T-helper 2 cell treated with Interferon-gamma antibody and Interleukin-4, amounts not matched to agents 5 μg/mL and 100 μg/mL, for 36 hours (primary cell): ENCODE measurements around the gene POLR1B.

ENCODE experiments used
- DNase-seq: peaks from one replicate; pipeline ENCODE4 v3.0.0; 2021; ENCODE audit warnings: low spot score
- H3K27ac Mint-ChIP-seq: one replicate; pipeline ENCODE4 v1.8.0; 2021; ENCODE audit warnings: mild to moderate bottlenecking, mixed read lengths
- H3K27me3 Mint-ChIP-seq: one replicate; pipeline ENCODE4 v1.8.0; 2021; ENCODE audit warnings: low read depth, mixed read lengths
- H3K36me3 Mint-ChIP-seq: one replicate; pipeline ENCODE4 v1.8.0; 2021; ENCODE audit warnings: low read depth, mixed read lengths
- H3K4me1 Mint-ChIP-seq: one replicate; pipeline ENCODE4 v1.8.0; 2021; ENCODE audit warnings: low read depth, mixed read lengths
- H3K4me3 Mint-ChIP-seq: one replicate; pipeline ENCODE4 v1.8.0; 2022; ENCODE audit warnings: mild to moderate bottlenecking, moderate library complexity, mixed read lengths
- H3K9me3 Mint-ChIP-seq: one replicate; pipeline ENCODE4 v1.8.0; 2021; ENCODE audit warnings: mixed read lengths

Gene POLR1B

DNA sequence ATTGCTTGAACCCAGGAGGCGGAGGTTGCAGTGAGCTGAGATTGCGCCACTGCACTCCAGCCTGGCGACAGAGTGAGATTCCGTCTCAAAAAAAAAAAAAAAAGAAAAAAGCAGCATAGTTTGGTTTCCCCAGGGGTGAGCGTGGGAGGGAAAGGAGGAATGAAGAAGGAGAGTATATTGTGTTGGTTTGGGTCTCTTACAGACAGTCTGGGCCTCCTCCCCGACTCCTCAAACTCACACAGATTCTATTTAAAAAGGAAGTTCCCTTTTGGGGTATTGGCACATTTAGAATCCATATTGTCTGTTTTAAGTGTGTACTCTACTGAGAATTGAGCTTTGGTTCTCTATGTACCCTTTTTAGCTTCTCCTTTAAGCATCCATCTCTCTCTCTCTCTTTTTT is 76.1 kb downstream of the POLR1B start:
- no peaks in the 10 kb centered on the region for H3K36me3 Mint-ChIP-seq
- no peaks in the 10 kb centered on the region for H3K9me3 Mint-ChIP-seq
- H3K4me1 Mint-ChIP-seq, result peaks cover 15% of the 10 kb centered on the region
- H3K27ac Mint-ChIP-seq, result no peak overlapping the region
- peaks cover 4% of the 10 kb centered on the region for H3K27me3 Mint-ChIP-seq
- H3K4me3 Mint-ChIP-seq, result no peak overlapping the region
- DNase-seq, result no peak

DNA sequence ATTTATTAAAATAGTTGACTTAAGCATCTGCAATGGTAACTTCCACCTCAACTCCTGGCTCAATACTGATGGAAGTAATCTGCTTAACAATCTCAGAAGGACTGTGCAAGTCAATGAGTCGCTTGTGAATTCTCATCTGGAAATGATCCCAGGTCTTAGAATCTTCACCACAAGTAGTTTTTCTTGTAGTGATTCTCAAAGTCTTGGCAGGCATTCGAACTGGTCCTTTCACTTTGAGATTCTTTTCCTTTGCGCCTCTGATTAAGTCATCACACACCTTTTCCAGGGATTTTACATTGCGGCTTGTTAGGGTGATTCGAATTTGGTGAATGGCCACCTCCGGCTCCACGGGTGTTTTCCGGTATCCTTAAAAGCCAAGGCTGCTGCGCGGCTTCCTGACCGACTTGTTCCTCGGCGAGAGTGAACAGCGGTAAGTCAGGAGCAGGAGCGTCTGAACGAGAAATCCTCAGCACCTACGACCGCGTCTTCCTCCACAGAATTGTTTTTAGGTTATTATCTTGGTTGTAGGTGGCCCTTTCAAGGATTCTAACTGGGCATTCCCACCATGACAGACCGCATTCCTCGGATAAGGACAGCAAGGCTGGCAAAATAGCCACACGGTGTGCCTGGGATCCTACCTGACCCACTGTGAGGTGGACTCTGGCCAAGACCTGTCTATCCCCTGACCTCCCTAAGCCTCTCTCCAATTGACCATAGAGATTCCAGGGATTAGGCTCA is 79.7 kb downstream of the POLR1B start:
- Mint-ChIP-seq H3K4me1 (peaks cover 41% of the 10 kb centered on the region), H3K4me3 (no peak overlapping the region), H3K9me3 (no peaks in the 10 kb centered on the region), H3K36me3 (no peaks in the 10 kb centered on the region), H3K27me3 (no peaks in the 10 kb centered on the region), H3K27ac (no peak overlapping the region)
- DNase-seq, result no peak

DNA sequence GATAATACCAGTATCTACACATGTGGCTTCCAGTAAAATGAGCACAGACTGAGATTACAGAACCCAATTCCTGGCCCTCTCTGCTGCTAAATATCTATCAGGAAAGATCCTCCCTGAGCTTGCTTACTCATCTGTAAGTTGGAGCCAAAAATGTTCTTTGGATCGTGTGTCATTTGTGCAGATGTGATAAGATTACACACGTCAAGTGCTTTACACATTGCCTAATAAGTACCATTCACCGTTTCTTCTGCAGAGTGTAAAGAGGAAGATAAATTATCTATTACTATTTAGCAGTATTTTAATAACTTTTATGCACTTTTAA is 80.2 kb downstream of the POLR1B start:
- H3K4me1 Mint-ChIP-seq, result peaks cover 46% of the 10 kb centered on the region
- no peaks in the 10 kb centered on the region for H3K36me3 Mint-ChIP-seq
- no peaks in the 10 kb centered on the region for H3K9me3 Mint-ChIP-seq
- H3K4me3 Mint-ChIP-seq, result no peak overlapping the region
- no peak overlapping the region for H3K27ac Mint-ChIP-seq
- no peaks in the 10 kb centered on the region for H3K27me3 Mint-ChIP-seq
- no peak for DNase-seq

DNA sequence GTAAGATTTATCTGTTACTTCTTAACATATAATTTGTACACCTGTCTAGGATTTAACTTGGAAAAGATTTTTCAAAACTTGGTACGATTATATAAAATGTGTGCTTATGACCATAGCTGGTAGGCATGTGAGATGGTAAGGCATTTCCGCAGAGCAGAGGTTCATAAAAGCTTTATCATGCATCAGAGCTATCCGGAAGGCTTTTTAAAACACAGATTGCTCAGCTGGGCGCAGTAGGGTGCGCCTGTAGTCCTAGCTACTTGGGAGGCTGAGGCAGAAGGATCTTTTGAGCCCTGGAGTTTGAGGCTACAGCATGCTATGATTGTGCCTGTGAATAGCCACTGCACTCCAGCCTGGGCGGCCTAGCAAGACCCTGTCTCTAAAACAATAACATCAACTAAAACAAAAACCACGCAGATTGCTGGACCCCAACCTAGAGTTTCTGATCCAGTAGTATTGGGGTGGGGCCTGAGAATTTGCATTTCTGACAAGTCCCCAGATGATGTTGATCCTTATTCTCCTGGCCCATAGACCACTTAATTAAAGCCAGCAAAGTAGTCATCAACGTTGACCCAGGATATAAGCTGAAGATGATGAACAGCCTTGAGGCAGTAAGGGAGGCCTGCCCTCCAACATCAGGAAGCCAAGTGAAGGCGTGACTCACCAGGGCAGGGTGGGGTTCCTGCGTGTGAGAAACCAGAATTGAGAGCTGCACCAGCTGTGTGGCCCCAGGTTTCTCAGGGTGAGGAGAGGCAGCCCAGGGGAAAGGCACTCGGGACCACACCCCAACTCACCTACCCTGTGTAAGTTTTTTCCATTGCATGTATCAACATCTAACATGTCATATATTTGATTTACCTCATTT is 81.9 kb downstream of the POLR1B start:
- H3K4me1 Mint-ChIP-seq, result peaks cover 59% of the 10 kb centered on the region
- H3K9me3 Mint-ChIP-seq, result no peaks in the 10 kb centered on the region
- H3K27me3 Mint-ChIP-seq, result no peaks in the 10 kb centered on the region
- DNase-seq, result peak; percentile 74
- H3K4me3 Mint-ChIP-seq, result peak overlapping the region; percentile 49
- peak overlapping the region; percentile 89 for H3K27ac Mint-ChIP-seq
- H3K36me3 Mint-ChIP-seq, result no peaks in the 10 kb centered on the region

DNA sequence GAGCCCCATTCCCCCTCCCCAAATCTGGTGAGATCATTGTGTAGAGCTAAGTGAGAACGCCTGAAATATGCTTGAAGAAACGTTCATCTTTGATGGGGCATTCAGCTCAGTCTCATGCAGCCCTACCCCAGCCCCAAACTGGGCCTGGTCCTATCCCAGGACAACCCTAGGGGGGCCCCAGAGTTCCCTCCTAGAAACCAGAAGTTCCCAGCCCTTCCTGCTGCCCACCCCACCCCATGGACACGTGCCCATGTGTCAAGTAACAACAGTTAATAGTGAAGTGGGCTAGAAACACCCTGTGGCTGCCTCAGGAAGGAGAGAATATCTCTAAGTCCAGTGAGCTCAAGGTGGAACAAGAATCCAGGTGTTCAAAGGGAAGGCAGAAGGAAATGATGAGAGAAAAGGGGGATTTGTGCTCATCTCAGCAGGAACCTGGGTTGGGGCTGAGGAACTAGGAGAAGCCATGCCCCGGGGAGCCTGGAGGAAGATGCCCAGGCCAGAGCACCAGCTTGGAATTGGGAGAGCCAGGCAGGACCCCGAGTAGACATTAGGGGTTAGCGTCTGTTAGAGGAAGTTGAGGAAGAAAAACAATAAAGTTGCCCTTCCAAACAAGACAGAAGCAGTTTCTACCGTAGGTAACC is 83.3 kb downstream of the POLR1B start:
- Mint-ChIP-seq H3K27ac (peak overlapping the region; percentile 89), H3K36me3 (no peaks in the 10 kb centered on the region), H3K9me3 (no peaks in the 10 kb centered on the region), H3K4me1 (peaks cover 73% of the 10 kb centered on the region), H3K4me3 (no peak overlapping the region), H3K27me3 (no peaks in the 10 kb centered on the region)
- DNase-seq, result no peak

DNA sequence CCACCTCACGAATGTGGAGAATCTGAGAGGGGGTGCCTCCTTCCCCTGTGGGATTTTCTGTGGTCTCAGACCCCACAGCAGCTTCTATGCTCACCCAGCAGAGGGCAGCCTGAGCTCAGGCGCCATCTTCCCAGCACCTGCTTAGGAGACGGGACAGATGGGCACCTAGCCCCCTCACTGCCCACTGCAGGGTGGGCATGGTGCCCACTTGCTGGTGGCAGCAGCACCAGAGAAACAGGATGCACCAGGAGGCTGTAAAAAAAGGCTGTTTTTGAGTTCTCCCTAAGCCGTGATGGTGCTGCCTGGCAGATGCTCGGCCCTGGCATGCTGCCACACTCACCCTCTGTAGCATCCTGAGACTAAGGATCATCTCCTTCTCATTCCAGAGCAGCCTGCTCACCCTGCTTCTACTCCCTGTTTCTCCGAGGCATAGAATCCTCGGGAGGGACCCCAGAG is 84.4 kb downstream of the POLR1B start:
- Mint-ChIP-seq H3K27ac (peak overlapping the region; percentile 89), H3K36me3 (no peaks in the 10 kb centered on the region)
- peak; percentile 49 for DNase-seq

More for the DNA sequence above, 84.4 kb downstream of the POLR1B start:
- H3K4me3 Mint-ChIP-seq, result peak overlapping the region; percentile 70
- peaks cover 76% of the 10 kb centered on the region for H3K4me1 Mint-ChIP-seq
- no peaks in the 10 kb centered on the region for H3K9me3 Mint-ChIP-seq
- H3K27me3 Mint-ChIP-seq, result no peaks in the 10 kb centered on the region
